ENCODE data around the gene CHRM4.

GRCh38 chr11:46366661-46367161 is 24.9 kb downstream of the CHRM4 start:
- TF ChIP-seq SPI1 (IDR thresholded peaks at IDR 0.05; ENCODE audit: low read depth, low read length) = no peak
- no peak for TF ChIP-seq POLR2A (IDR thresholded peaks at IDR 0.05; ENCODE audit: low read depth, low read length)
- TF ChIP-seq TAF1 (IDR thresholded peaks at IDR 0.05; ENCODE audit: low read depth, low read length) = no peak
- no peak for TF ChIP-seq POLR2AphosphoS5 (IDR thresholded peaks at IDR 0.05; ENCODE audit: low read depth, low read length)

Measured in GM12891 (cell line).